Mesodermal cell (in vitro differentiated cells): ENCODE measurements around the gene PKDCC.

ENCODE experiments used
- H3K27ac ChIP-seq: 2 replicates; pipeline ENCODE4 v1.7.0; 2013; ENCODE audit warnings: mild to moderate bottlenecking, low read depth, low read length, moderate library complexity; ENCODE audit not compliant: severe bottlenecking
- H3K36me3 ChIP-seq: 2 replicates; pipeline ENCODE4 v1.7.1; 2013; ENCODE audit warnings: mild to moderate bottlenecking, low read length, moderate library complexity; ENCODE audit not compliant: control insufficient read depth, insufficient read depth
- H3K4me1 ChIP-seq: one replicate; pipeline ENCODE4 v1.7.1; 2013; ENCODE audit warnings: mild to moderate bottlenecking, low read length; ENCODE audit not compliant: insufficient read depth, control insufficient read depth, poor library complexity, severe bottlenecking
- H3K4me3 ChIP-seq: 2 replicates; pipeline ENCODE4 v1.7.0; 2013; ENCODE audit warnings: low read length, control low read depth, mild to moderate bottlenecking; ENCODE audit not compliant: insufficient read depth, poor library complexity, severe bottlenecking; ENCODE audit errors: extremely low read depth
- H3K9me3 ChIP-seq: 2 replicates; pipeline ENCODE4 v1.7.1; 2013; ENCODE audit warnings: mild to moderate bottlenecking, low read length, moderate library complexity; ENCODE audit not compliant: control insufficient read depth
- WGBS, 2 experiments: methylation state at CpG; one replicate each; pipeline ENCODE4 v1.1.5; 2013; ENCODE audit warnings: missing lambda C conversion rate in 2 of 2; ENCODE audit not compliant: insufficient coverage in 2 of 2; 5-methylcytosine and 5-hydroxymethylcytosine counted together

The PKDCC gene

DNA sequence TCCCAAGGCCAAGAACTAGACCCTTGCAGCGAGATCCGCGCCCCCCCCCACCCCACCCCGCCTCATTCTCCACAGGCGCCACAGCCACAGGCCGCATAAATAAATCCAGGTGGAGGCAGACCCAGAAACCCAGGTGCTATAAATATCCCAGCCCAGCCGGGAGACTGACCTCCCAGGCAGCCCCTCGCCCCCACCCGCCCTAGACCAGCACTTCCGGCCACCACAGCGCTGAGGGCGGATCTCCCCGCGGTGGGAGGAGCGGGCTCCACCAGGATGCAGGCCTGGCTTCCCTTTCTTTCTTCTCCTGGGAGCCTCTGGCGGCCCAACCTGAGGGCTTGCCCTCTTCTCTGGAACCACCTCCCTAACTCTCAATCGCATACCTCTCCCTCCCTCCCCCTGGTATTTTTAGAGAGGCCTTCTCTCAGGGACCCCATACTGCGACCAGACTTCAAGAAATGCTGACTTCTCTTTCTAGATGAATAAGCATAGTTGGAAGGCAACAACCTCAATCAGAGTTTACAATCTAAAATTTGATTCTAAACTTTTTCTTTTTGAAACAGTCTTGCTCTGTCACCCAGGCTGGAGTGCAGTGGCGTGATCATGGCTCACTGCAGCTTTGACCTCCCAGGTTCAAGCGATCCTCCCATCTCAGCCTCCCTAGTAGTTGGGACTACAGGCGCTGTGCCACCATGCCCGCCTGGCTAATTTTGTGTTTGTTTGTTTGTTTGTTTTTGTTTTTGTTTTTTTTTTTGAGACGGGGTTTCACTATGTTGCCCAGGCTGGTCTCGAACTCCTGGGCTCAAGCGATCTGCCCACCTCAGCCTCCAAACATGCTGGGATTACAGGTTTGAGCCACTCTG is 55.0 kb downstream of the PKDCC start:
- Histone ChIP-seq H3K4me3 (peak overlapping the region; percentile 26), H3K9me3 (peaks cover 18% of the 10 kb centered on the region), H3K36me3 (no peaks in the 10 kb centered on the region), H3K27ac (peak overlapping the region; percentile 99), H3K4me1 (peaks cover 42% of the 10 kb centered on the region)
- 21 to 25% methylated on average over 11 to 15 of the region's 25 CpGs for WGBS, 2 experiments

DNA sequence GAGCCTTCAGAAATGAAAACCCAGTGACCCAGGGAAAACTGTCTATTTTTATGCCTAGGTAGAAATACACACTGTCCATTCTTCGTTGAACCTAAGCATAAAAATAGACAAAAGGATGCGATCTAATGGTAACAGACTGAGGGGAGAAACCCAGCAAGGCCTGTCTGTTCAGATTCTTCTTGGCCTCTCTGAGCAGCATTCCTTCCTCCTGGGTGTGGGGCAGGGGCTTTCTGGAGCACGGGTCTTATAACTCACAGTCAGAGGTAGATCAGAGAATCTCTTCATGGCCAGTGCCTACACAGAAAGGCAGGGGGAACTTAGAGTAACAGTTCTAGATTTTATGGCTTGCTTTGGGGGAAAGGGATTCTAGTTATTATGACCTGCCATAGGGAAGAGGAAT is 56.0 kb downstream of the PKDCC start:
- Histone ChIP-seq H3K36me3 (no peaks in the 10 kb centered on the region), H3K27ac (no peak overlapping the region), H3K4me3 (no peak overlapping the region), H3K9me3 (peaks cover 18% of the 10 kb centered on the region), H3K4me1 (peaks cover 36% of the 10 kb centered on the region)
- 57 to 66% methylated on average over 3 of the region's 3 CpGs for WGBS, 2 experiments

DNA sequence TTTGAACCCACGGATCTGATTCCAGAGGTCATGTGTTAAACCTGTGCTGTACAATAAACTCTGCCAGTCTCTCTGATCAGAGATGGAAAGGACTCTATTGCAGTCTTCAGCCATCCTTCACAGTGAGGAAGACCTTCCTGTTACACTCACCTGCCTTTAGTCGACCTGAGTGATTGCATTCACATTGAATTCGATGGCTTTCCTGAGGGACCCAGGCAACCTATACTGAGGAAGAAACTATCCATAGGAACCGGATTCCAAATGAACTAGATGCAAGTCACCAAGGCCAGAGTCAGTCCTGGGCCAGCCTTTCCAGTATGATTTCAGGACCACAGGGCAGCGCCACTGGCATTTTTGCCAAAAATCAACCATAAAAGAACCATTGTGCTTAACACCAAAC is 56.8 kb downstream of the PKDCC start:
- Histone ChIP-seq H3K4me3 (no peak overlapping the region), H3K9me3 (peaks cover 14% of the 10 kb centered on the region), H3K4me1 (peaks cover 33% of the 10 kb centered on the region), H3K27ac (no peak overlapping the region), H3K36me3 (no peaks in the 10 kb centered on the region)
- WGBS, 2 experiments = 92 to 98% methylated on average over 4 to 5 of the region's 5 CpGs

DNA sequence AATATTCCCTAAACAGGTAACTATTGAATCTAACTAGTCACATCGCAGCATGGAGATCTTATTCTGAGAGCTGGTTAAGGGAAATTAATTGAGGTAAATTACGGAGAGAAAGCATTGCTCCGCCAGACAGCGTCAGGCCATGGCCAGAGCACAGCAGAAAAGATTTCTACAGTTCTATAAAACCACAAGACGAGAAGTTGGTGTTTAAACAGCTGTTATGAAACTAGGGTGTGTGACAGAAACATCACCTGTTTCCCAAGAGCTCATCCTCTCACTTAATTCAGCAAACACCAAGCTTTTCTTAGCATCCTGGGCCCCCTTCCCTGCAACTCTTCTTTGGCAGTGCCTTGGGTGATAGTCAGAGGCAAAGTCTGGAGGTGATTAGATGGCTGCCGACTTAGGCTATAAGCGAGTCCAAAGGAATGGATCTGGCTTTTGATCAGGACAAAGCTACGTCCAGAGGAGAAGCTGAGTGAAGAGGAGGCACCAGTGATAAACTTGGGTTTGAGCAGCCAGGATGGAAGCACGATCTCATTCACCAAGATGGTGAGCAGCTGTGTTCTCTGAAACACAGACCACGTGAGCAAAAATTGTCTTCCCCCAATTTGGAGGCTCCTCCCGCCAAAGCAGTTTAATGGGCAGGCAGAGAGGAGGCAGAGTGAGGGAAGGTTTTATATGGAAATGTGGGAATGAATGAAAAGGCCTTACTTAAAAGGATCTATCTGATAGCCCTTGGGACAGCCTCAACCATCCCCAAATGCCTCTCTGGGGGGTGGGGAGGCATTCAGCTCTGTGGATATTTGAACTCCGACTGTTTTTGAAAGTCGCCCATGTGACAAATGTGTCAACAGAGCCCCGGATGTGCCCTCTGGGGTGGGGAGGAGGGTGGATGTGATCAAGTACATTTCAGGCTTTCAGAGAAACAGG is 57.8 kb downstream of the PKDCC start:
- H3K27ac ChIP-seq = no peak overlapping the region
- no peaks in the 10 kb centered on the region for H3K36me3 ChIP-seq
- H3K4me3 ChIP-seq = no peak overlapping the region
- WGBS, 2 experiments = 75 to 78% methylated on average over 11 of the region's 14 CpGs
- peaks cover 36% of the 10 kb centered on the region for H3K4me1 ChIP-seq
- peaks cover 5% of the 10 kb centered on the region for H3K9me3 ChIP-seq

DNA sequence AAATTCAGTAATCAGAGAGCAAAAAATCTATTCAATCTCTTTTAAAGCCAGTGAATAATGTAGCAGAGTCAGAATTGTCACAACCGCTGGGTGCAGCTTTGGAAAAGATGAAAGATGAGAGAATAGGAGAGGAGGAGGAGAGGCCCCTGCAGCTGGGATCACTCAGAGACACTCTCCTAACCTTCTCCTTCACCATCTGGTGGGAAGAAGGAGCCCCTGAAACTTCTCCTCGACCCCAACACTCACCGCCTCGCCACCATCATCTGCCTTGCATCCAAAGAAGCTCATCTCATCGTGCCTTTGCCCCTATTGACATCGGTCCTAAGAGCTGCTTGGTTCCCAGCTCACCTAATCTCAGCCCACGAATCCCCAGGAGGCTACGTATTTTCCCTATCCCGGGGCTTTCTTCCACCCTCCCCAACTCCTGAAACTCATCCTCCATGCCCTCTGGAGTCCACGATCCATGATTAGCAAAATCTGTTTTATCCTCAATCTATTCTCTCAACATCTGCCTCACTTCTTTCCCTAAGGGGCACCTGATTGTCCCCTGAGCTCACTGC is 58.5 kb downstream of the PKDCC start:
- Histone ChIP-seq H3K4me1 (peaks cover 40% of the 10 kb centered on the region), H3K9me3 (no peaks in the 10 kb centered on the region), H3K4me3 (no peak overlapping the region), H3K36me3 (no peaks in the 10 kb centered on the region), H3K27ac (no peak overlapping the region)
- WGBS, 2 experiments = 83 to 92% methylated on average over 8 to 9 of the region's 10 CpGs

DNA sequence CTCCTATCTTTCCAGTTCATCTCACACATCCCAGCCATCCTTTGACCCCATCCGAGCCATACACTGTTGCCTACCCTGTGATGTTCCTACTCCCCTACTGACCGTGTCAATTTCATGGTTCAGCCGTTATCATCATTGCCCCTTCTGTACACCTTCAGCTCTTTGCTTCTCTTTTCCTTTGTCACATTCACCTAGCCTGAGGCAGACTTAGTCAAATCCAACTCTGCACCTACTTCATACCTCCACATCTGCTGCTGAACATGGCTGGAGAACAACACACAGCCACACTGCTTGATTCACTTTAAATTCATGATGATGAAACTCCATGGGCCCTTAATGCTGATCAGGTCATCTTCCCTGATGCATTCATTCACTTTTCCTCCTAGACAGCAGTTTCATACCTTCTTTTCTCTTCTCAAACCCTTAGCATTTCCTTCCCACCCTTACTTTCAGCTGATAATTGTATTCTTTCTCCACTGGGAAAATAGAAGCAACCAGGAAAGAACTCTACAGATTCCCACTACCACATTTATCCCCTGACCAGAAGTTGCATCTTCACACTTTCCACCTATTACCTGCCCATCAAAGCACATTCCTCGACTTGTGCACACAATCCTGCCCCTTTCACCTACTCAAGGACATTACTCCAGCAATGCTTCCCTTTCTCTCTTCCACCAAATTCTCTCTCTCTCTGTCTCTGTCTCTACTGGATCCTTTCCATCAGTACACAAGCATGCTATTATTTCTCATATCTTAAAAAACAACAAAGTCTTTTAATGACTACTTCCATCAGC is 59.6 kb downstream of the PKDCC start:
- Histone ChIP-seq H3K4me1 (peaks cover 31% of the 10 kb centered on the region), H3K36me3 (no peaks in the 10 kb centered on the region), H3K9me3 (no peaks in the 10 kb centered on the region), H3K27ac (no peak overlapping the region), H3K4me3 (no peak overlapping the region)
- WGBS, 2 experiments = 89 to 98% methylated on average over 4 of the region's 4 CpGs
